Kidney (tissue), 14 donors: ENCODE data around the gene CRADD. TPM values are rescaled to one million over a fixed set of nuclear protein-coding genes. Genes with fewer than 3 reads are reported as not detected.

ENCODE experiments used
- DNase-seq, 5 donors: peaks; one replicate each; pipeline ENCODE4 v3.0.0-alpha.2; 2013 to 2020
- FAIRE-seq: peaks from 2 replicates; lab custom pipeline; 2012; peaks lifted over from hg19 to GRCh38; lab: Jason Lieb, UNC
- H3K27ac ChIP-seq, 2 donors: one replicate each; pipeline ENCODE4 v1.7.0; 2013; ENCODE audit warnings: low read depth in 2 of 2, low read length in 2 of 2, inconsistent platforms in 1 of 2
- H3K27me3 ChIP-seq: one replicate; pipeline ENCODE4 v1.7.1; 2013; ENCODE audit warnings: low read length, inconsistent platforms; ENCODE audit not compliant: control insufficient read depth, insufficient read depth
- H3K36me3 ChIP-seq, 3 donors: one replicate each; pipeline versions ENCODE4 v1.7.0 to v1.7.1; 2013; ENCODE audit warnings: low read length in 3 of 3, control low read depth in 1 of 3, inconsistent platforms in 1 of 3; ENCODE audit not compliant: insufficient read depth in 3 of 3, control insufficient read depth in 2 of 3
- H3K4me1 ChIP-seq, 3 donors: one replicate each; pipeline versions ENCODE4 v1.7.0 to v1.7.1; 2013; ENCODE audit warnings: low read length in 3 of 3, inconsistent platforms in 1 of 3, low read depth in 1 of 3; ENCODE audit not compliant: control insufficient read depth in 2 of 3, insufficient read depth in 2 of 3
- H3K4me3 ChIP-seq, 3 donors: one replicate each; pipeline versions ENCODE4 v1.7.0 to v1.8.1; 2013; ENCODE audit warnings: low read length in 3 of 3, control low read depth in 1 of 3, inconsistent platforms in 1 of 3
- H3K9ac ChIP-seq, 3 donors: one replicate each; pipeline versions ENCODE4 v1.7.0 to v1.7.1; 2013; ENCODE audit warnings: low read length in 3 of 3, control low read depth in 1 of 3, inconsistent platforms in 1 of 3
- H3K9me3 ChIP-seq, 3 donors: one replicate each; pipeline versions ENCODE4 v1.7.0 to v1.7.1; 2013; ENCODE audit warnings: low read length in 3 of 3, control low read depth in 1 of 3, inconsistent platforms in 1 of 3; ENCODE audit not compliant: control insufficient read depth in 2 of 3, insufficient read depth in 1 of 3
- CTCF ChIP-seq: IDR thresholded peaks from 3 replicates; pipeline ENCODE4 v1.5.1; 2012; ENCODE audit warnings: mild to moderate bottlenecking, moderate library complexity, borderline replicate concordance; ENCODE audit not compliant: insufficient read depth; ENCODE audit errors: extremely low read depth
- intact Hi-C: fragments of 100-400 bp; cut with DNase I; formaldehyde crosslinking; loops from one replicate; pipeline ENCODE4 v1.11.1; 2022
- polyA plus RNA-seq: library from polyadenylated mRNA; stranded (reverse); fragments of 350-450 nt; fragmentation: Illumina TruSeq; extraction: RNeasy Lipid Tissue Mini Kit (QIAGEN cat#74804); gene quantifications from one replicate; pipeline ENCODE4 v1.2.3, GENCODE V29; 2014; ENCODE audit warnings: low read depth, low replicate concordance; ENCODE audit not compliant: insufficient read depth
- total RNA-seq: library from RNA; stranded (reverse); fragmentation: NEBNext Ultra II Directional; extraction: Animal tissue kit (Norgen Biotek cat#: 25700); gene quantifications from one replicate; pipeline ENCODE4 v1.2.1, GENCODE V29; 2021
- donor health status: control.
- donor health status: control.
- donor health status: control.
- donor health status: control.
- donor health status: control.
- donor health status: DM: yes; HTN: yes; CAD: no.
- donor health status: Normal renal cell carcinoma (clear cell type).

The CRADD gene
- total and polyA plus RNA-seq, 2 donors from 2014 or later = 19.1 to 28.8 TPM

- TF ChIP-seq CTCF = no peak
- FAIRE-seq (no peak), DNase-seq (no peak)
- Histone ChIP-seq H3K4me1 (peaks cover 0 to 8% (median 5%) of the 10 kb centered on the region in 3 donors), H3K9ac (no peak overlapping the region), H3K36me3 (no peaks in the 10 kb centered on the region), H3K4me3 (no peak overlapping the region), H3K9me3 (peaks cover 0 to 8% (median 0%) of the 10 kb centered on the region in 3 donors), H3K27me3 (no peaks in the 10 kb centered on the region), H3K27ac (no peak overlapping the region)
- intact Hi-C loops = no loop called here
Measured at GRCh38 chr12:93706824-93707223, 29.6 kb downstream of the CRADD start.

- no peak for FAIRE-seq
- no peak for TF ChIP-seq CTCF
- H3K4me1 ChIP-seq = peaks cover 0 to 8% (median 7%) of the 10 kb centered on the region in 3 donors
- no peak overlapping the region for H3K27ac ChIP-seq
- H3K9me3 ChIP-seq = peaks cover 0 to 8% (median 0%) of the 10 kb centered on the region in 3 donors
- no peaks in the 10 kb centered on the region for H3K36me3 ChIP-seq
- H3K9ac ChIP-seq = no peak overlapping the region
- no peak overlapping the region for H3K4me3 ChIP-seq
- intact Hi-C loops = no loop called here
- no peak for DNase-seq
- no peaks in the 10 kb centered on the region for H3K27me3 ChIP-seq
Measured at GRCh38 chr12:93707836-93708235, 30.7 kb downstream of the CRADD start.

- Histone ChIP-seq H3K4me3 (no peak overlapping the region), H3K36me3 (no peaks in the 10 kb centered on the region), H3K9ac (no peak overlapping the region), H3K4me1 (peaks cover 2 to 9% (median 8%) of the 10 kb centered on the region in 3 donors), H3K27ac (no peak overlapping the region), H3K9me3 (peaks cover 0 to 8% (median 0%) of the 10 kb centered on the region in 3 donors), H3K27me3 (no peaks in the 10 kb centered on the region)
- DNase-seq (no peak), FAIRE-seq (no peak)
- TF ChIP-seq CTCF = no peak
- intact Hi-C loops = no loop called here
Measured at GRCh38 chr12:93708952-93709351, 31.8 kb downstream of the CRADD start.

GRCh38 chr12:93709386-93709785 lies 32.2 kb downstream of the CRADD start:
- DNase-seq = no peak
- no peak overlapping the region for H3K4me3 ChIP-seq
- H3K27me3 ChIP-seq = no peaks in the 10 kb centered on the region
- H3K36me3 ChIP-seq = no peaks in the 10 kb centered on the region
- H3K4me1 ChIP-seq = peaks cover 2 to 8% (median 8%) of the 10 kb centered on the region in 3 donors
- H3K9ac ChIP-seq = no peak overlapping the region
- FAIRE-seq = no peak
- peaks cover 0 to 8% (median 0%) of the 10 kb centered on the region in 3 donors for H3K9me3 ChIP-seq
- intact Hi-C loops = no loop called here
- no peak for TF ChIP-seq CTCF
- no peak overlapping the region for H3K27ac ChIP-seq
